K562 (cell line): ENCODE measurements around the gene LRGUK.
"Not testable (repeated sequence)": the region's sequence is repeated elsewhere in the genome, so short reads cannot be mapped to it uniquely, and the experiment has no call there.

Experiments used
- FOXM1 ChIP-seq, 2 experiments: fragments of 450-650 bp in 1 of 2; sonication (generic) in 1 of 2; formaldehyde crosslinking in 1 of 2; IDR thresholded peaks; 2 replicates each; pipeline versions ENCODE4 v1.6.1 to v1.9.0; 2017 to 2022; ENCODE audit warnings: low read depth in 2 of 2, mild to moderate bottlenecking in 2 of 2, missing genetic modification reagents in 1 of 2, moderate library complexity in 1 of 2
- RAD21 ChIP-seq, 2 experiments: fragments of 250-450 bp in 1 of 2; fragments of 450-650 bp in 1 of 2; sonication (Bioruptor Pico) in 1 of 2; formaldehyde crosslinking in 1 of 2; IDR thresholded peaks in 1 of 2; conservative IDR thresholded peaks in 1 of 2; 2 replicates each; pipeline versions ENCODE4 v1.4.0 to v1.8.0; 2020 to 2022; ENCODE audit warnings: mild to moderate bottlenecking in 2 of 2, moderate library complexity in 1 of 2
- RBM39 ChIP-seq: fragments of 200-400 bp; formaldehyde crosslinking; optimal IDR thresholded peaks from 2 replicates; pipeline ENCODE3; 2018; ENCODE audit warnings: low read depth, low read length
- ZNF695 ChIP-seq: fragments of 450-650 bp; formaldehyde crosslinking; IDR thresholded peaks from 2 replicates; pipeline ENCODE4 v1.4.0; 2020; ENCODE audit warnings: mild to moderate bottlenecking, moderate library complexity

DNA sequence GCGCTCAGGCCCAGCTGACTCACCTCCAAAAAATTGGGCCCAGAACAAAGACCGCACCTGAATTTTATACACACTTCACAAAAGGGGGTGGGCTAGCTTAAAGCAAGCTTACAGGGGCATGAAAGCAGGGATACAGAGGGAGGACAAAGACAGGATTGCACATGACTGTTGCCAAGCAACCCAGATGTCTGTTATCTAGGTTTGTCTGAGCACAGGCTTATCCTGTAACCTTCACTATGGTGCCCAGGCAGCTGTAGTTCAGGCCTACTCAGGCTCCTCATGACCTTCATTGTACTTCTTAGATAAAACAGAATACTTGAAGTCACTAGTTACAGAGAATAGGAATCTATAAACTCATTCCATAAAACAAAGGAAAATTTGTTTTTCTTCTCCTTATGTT, 49.6 kb upstream of the LRGUK start:
- not testable (repeated sequence) for TF ChIP-seq FOXM1 (IDR thresholded peaks at IDR 0.05; ENCODE audit: low read depth); FOXM1 (CRISPR knock-in tag; IDR thresholded peaks at IDR 0.05; ENCODE audit: low read depth); RAD21 (CRISPR knock-in tag; conservative IDR thresholded peaks at IDR 0.05 in 1 of 2, IDR thresholded peaks at IDR 0.05 in 1 of 2); RBM39; ZNF695
